ENCODE measurements around the gene DDX25. TPM values are rescaled to one million over a fixed set of nuclear protein-coding genes. Genes with fewer than 3 reads are reported as not detected.

Gene DDX25
- total RNA-seq, 2 donors from 2014 or later, result 9.5 TPM; not detected in 1

GRCh38 chr11:125952973-125953372 lies 48.7 kb downstream of the DDX25 start:
- no peaks in the 10 kb centered on the region for H3K36me3 ChIP-seq
- intact Hi-C loops (cut with DNase I), result loop anchor here (5.0 to 10.0 kb wide), 2 partner anchors 62 to 109 kb away; partner anchors contain the start of gene CDON
- TF ChIP-seq POLR2AphosphoS5 (IDR thresholded peaks at IDR 0.05), result peak; percentile 81
- no peak for TF ChIP-seq POLR2A (IDR thresholded peaks at IDR 0.05)
- peak in 2 of 4 experiments; percentile 3 to 16 for TF ChIP-seq CTCF (IDR thresholded peaks at IDR 0.05)
- H3K4me3 ChIP-seq, result no peak overlapping the region
- H3K9me3 ChIP-seq, result no peaks in the 10 kb centered on the region
- peak overlapping the region; percentile 48 to 61 for H3K27ac ChIP-seq
- H3K4me1 ChIP-seq (replicated peaks), result peaks cover 18% of the 10 kb centered on the region
- H3K27me3 ChIP-seq (replicated peaks; ENCODE audit: insufficient read depth), result no peaks in the 10 kb centered on the region
- WGBS, result 7% methylated on average over 7 of the region's 7 CpGs
- peak; percentile 91 for DNase-seq (ENCODE audit: low spot score)

- WGBS, result 68% methylated on average over 19 of the region's 20 CpGs
- H3K4me1 ChIP-seq (replicated peaks), result peaks cover 18% of the 10 kb centered on the region
- no peak for TF ChIP-seq POLR2A (IDR thresholded peaks at IDR 0.05)
- no peak for TF ChIP-seq POLR2AphosphoS5 (IDR thresholded peaks at IDR 0.05)
- no peak for TF ChIP-seq CTCF (IDR thresholded peaks at IDR 0.05)
- H3K4me3 ChIP-seq, result no peak overlapping the region
- no peak for DNase-seq (ENCODE audit: low spot score)
- no peaks in the 10 kb centered on the region for H3K27me3 ChIP-seq (replicated peaks; ENCODE audit: insufficient read depth)
- no peaks in the 10 kb centered on the region for H3K36me3 ChIP-seq
- H3K9me3 ChIP-seq, result no peaks in the 10 kb centered on the region
- intact Hi-C loops (cut with DNase I), result loop anchor here (5.0 to 10.0 kb wide), 2 partner anchors 61 to 109 kb away; partner anchors contain the start of gene CDON
- peak overlapping the region; percentile 48 to 61 for H3K27ac ChIP-seq
These were observed 49.2 kb downstream of the DDX25 start for GRCh38 chr11:125953401-125953935.

DNA sequence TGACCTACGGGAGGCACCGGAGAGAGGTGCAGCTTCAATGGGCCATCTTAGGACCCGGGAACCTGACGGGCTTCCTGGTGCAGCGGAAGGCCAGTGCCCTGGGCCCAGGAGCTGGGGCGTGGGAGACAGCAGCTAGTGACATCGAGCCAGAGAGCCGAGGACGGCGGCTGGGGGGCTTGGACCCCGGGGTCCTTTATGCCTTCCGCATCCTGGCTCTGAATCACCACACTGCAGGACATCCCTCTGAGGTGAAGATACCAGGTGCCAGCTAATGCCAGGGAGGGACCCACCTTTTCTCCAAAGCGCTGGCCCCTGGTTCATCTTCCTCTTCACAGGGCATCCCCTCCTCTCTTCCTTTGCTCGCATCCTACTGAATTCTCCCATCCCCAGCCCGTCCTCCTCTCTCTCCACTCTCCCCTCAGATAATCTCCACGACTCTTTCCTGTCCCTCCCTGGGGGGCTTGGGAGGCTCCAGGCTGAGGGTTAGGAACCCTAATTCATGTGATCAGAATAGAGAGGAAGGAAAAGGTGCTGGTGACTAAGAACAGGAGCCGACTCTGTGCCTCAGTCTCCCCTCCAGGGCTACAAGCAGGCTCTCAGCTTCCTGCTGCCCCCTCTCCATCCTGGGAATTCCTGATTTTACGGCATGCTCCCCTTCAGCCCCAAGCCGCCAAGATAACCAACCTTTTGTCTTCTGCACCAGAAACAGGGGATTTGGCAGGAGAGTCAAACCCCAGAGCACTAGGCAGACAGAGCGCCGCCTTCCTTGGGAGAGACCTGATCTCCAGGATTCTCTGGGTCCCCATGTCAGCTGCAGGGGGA lies 50.0 kb downstream of the DDX25 start:
- intact Hi-C loops (cut with DNase I), result loop anchor here (5.0 to 10.0 kb wide), 2 partner anchors 60 to 108 kb away; partner anchors contain the start of gene CDON
- no peak for TF ChIP-seq CTCF (IDR thresholded peaks at IDR 0.05)
- no peak for TF ChIP-seq POLR2A (IDR thresholded peaks at IDR 0.05)
- no peak for TF ChIP-seq POLR2AphosphoS5 (IDR thresholded peaks at IDR 0.05)
- peaks cover 18% of the 10 kb centered on the region for H3K4me1 ChIP-seq (replicated peaks)
- H3K9me3 ChIP-seq, result no peaks in the 10 kb centered on the region
- H3K36me3 ChIP-seq, result no peaks in the 10 kb centered on the region
- DNase-seq (ENCODE audit: low spot score), result no peak
- no peak overlapping the region for H3K27ac ChIP-seq
- WGBS, result 96% methylated on average over 21 of the region's 21 CpGs
- no peaks in the 10 kb centered on the region for H3K27me3 ChIP-seq (replicated peaks; ENCODE audit: insufficient read depth)
- H3K4me3 ChIP-seq, result no peak overlapping the region

GRCh38 chr11:125954945-125955640 lies 50.8 kb downstream of the DDX25 start:
- TF ChIP-seq POLR2A (IDR thresholded peaks at IDR 0.05) (no peak), POLR2AphosphoS5 (IDR thresholded peaks at IDR 0.05) (no peak), CTCF (IDR thresholded peaks at IDR 0.05) (no peak)
- 94% methylated on average over 15 of the region's 15 CpGs for WGBS
- Histone ChIP-seq H3K4me1 (replicated peaks) (peaks cover 18% of the 10 kb centered on the region), H3K27me3 (replicated peaks; ENCODE audit: insufficient read depth) (no peaks in the 10 kb centered on the region), H3K4me3 (no peak overlapping the region), H3K27ac (no peak overlapping the region), H3K36me3 (no peaks in the 10 kb centered on the region), H3K9me3 (no peaks in the 10 kb centered on the region)
- intact Hi-C loops (cut with DNase I), result loop anchor here (5.0 to 10.0 kb wide), 2 partner anchors 60 to 107 kb away; partner anchors contain the start of gene CDON
- DNase-seq (ENCODE audit: low spot score), result no peak
